H1 (cell line): Measurements from ENCODE around the gene CD1D. TPM values are rescaled to one million over a fixed set of nuclear protein-coding genes. Genes with fewer than 3 reads are reported as not detected.

Experiments
- ATF2 ChIP-seq: IDR thresholded peaks from 2 replicates; pipeline ENCODE4 v1.6.1; 2012; ENCODE audit warnings: low read length, inconsistent platforms
- EZH2 ChIP-seq: fragments of 200-600 bp; sonication (generic); IDR thresholded peaks from 2 replicates; pipeline ENCODE4 v1.7.1; 2012; ENCODE audit warnings: low read depth, mild to moderate bottlenecking, moderate library complexity, low read length, inconsistent platforms; ENCODE audit not compliant: severe bottlenecking
- JUND ChIP-seq: IDR thresholded peaks from 2 replicates; pipeline ENCODE4 v1.6.1; 2011; ENCODE audit warnings: mild to moderate bottlenecking, improper control_type of control experiment, low read length
- SP1 ChIP-seq: IDR thresholded peaks from 2 replicates; pipeline ENCODE4 v1.6.1; 2011; ENCODE audit warnings: low read depth, low read length
- polyA plus RNA-seq, 7 experiments: library from polyadenylated mRNA; depleted of rRNA in 3 of 7; stranded (reverse) in 5 of 7; unstranded in 2 of 7; fragments of >200 nt in 5 of 7; fragments of 200-250 nt in 2 of 7; gene quantifications; 1 replicate in 5 of 7; 2 replicates in 1 of 7; 4 replicates in 1 of 7; pipeline versions ENCODE4 v1.2.1 to v1.2.3, GENCODE V29; 2011 to 2013; ENCODE audit warnings: missing spikeins in 2 of 7, mixed read lengths in 2 of 7
- total RNA-seq: library from RNA; stranded (reverse); fragmentation: NEBNext Ultra II Directional; extraction: Animal tissue kit (Norgen Biotek cat#: 25700); gene quantifications from 2 replicates; pipeline ENCODE4 v1.2.1, GENCODE V29; 2021

The CD1D gene
- total and polyA plus RNA-seq, 2 of the 8 experiments (the other 6 are each of a cell fraction or from before 2014, with no cell fraction given): 1.1 to 1.6 TPM

GRCh38 chr1:158204458-158204827 lies 23.7 kb downstream of the CD1D start (continued):
- TF ChIP-seq JUND (no peak), EZH2 (no peak), ATF2 (no peak), SP1 (no peak)
